Fibroblast of villous mesenchyme (primary cell): Measurements from ENCODE around the gene CFAP46. TPM values are rescaled to one million over a fixed set of nuclear protein-coding genes. Genes with fewer than 3 reads are reported as not detected.

Experiments
- DNase-seq: peaks from one replicate; pipeline ENCODE4 v3.0.0-alpha.2; 2010; ENCODE audit warnings: low read depth
- H3K4me3 ChIP-seq: 2 replicates; pipeline ENCODE4 v1.5.1; 2011; ENCODE audit warnings: low read depth, mild to moderate bottlenecking, low read length
- total RNA-seq: library from RNA; depleted of rRNA; stranded (reverse); fragments of >200 nt; gene quantifications from 2 replicates; pipeline ENCODE4 v1.2.3, GENCODE V29; 2012
- TF ChIP-seq, protein P1 (sequence below): IDR thresholded peaks from 2 replicates; pipeline ENCODE4 v1.5.1; 2012; ENCODE audit warnings: low read depth, mild to moderate bottlenecking, low read length; ENCODE audit not compliant: insufficient read depth

The CFAP46 gene
- total RNA-seq, 1 donor, result under 0.01 TPM

DNA sequence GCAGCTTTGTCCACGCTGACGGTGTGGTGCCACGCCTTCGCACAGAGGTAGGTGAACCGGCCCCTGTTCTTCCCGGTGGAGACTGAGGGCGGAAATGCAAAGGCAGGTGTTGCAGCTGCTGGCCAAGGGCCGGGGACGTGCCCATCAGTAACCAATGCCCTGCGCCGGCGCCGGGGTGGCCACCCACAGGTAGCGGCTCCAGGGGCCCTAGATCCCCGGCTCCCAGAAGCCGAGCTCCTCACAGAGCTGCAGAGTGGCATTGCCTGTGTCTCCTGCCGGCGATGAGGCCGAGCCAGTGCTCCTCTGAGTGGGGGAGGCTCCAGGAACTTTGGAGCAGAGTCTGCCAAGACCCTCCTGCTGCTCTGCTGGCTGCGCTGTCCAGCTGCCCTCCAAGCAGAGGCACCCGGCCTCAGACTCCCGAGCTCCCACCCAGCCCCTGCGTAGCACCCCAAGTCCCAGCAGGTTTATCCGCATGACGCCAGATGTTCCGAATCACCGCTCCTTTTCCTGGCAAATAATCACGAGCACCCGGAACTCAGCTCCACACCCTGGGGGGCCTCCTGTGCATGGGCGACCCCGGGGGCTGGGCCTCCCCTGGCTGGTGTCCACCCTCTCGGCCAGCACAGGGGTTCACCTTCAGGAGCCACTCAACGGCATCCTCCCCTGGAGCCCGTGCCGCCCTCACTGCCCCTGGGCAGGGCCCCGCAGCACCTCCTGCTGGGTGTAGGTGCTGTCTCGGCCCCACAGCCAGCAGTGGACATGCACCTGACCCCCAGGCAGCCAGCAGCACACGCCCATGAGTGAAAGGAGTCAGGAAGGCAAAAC lies 22.1 kb downstream of the CFAP46 start:
- no peak for DNase-seq
- TF ChIP-seq, protein P1, sequence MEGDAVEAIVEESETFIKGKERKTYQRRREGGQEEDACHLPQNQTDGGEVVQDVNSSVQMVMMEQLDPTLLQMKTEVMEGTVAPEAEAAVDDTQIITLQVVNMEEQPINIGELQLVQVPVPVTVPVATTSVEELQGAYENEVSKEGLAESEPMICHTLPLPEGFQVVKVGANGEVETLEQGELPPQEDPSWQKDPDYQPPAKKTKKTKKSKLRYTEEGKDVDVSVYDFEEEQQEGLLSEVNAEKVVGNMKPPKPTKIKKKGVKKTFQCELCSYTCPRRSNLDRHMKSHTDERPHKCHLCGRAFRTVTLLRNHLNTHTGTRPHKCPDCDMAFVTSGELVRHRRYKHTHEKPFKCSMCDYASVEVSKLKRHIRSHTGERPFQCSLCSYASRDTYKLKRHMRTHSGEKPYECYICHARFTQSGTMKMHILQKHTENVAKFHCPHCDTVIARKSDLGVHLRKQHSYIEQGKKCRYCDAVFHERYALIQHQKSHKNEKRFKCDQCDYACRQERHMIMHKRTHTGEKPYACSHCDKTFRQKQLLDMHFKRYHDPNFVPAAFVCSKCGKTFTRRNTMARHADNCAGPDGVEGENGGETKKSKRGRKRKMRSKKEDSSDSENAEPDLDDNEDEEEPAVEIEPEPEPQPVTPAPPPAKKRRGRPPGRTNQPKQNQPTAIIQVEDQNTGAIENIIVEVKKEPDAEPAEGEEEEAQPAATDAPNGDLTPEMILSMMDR, result no peak

DNA sequence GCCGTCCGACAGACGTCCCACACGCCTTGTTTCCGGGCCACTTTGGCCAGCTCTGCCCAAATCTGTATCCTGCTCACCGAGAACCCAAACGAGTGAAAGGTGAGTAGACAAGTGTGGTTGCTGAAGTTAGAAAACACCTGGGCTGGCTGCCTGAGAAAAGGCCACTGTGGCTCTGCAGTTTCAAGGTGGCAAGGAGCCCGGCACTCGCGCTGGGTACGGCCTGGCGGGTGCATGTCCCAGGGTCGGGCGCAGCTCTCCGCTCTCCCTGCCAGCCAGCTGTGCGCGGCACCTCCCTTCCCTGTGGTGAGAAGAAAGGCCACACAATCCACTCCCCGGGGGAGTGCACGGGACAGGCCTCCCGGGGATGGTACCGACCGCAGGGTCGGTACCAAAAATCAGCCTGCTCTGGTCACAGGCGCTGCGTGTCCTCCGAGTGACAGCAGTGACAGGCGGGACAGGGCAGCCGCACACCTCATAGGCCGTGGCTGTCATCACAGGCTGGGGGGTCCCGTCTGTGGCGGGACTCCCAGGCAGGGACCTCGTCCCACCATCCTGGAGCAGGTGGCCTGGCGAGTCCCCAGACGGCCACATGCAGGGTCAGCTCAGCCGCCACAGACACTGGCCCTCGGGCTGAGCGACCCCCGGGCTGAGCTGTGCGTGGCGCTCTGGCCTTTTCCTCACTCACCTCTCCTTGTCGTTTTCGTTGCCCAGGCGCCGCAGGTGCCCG lies 22.8 kb downstream of the CFAP46 start:
- TF ChIP-seq, protein P1, result no peak
- no peak for DNase-seq
- H3K4me3 ChIP-seq, result no peak overlapping the region

More for the DNA sequence above, 22.1 kb downstream of the CFAP46 start:
- H3K4me3 ChIP-seq, result no peak overlapping the region

DNA sequence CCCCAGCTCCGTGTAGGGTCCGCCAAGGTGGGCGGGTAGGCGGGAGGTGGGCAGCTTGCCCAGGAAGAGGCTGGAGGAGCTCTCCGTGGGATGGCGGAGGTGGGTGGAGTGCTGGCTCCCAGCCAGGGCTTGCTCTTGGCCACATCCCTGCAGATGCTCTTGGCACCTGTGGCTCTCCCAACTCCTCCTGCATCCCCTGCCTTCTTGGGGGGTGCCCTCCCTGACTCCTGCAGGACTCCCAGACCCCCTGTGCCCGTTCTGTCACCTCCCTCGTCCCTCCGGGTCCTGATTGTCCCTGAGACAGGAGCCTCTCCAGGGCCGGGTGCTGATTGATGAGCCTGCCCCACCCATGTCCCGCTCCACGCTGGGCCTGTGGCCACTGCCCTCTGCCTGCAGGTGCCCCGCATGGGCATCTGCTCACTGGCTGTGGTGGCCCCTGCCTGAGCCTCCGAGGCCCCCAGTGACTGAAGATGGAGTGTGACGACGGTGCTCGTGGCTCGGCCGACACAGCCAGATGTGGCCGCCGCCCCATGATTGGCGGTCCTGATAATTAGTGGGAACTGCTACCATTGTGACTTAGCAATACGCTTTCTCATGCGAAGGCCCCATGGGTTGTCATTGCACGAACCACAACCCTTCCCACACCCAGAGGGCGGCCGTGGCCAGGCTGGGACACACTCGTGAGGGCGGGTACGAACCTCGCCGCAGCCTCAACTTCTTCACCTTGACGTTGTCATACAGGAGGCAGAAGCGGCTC lies 23.6 kb downstream of the CFAP46 start:
- DNase-seq, result no peak
- TF ChIP-seq, protein P1, result no peak
- H3K4me3 ChIP-seq, result no peak overlapping the region

DNA sequence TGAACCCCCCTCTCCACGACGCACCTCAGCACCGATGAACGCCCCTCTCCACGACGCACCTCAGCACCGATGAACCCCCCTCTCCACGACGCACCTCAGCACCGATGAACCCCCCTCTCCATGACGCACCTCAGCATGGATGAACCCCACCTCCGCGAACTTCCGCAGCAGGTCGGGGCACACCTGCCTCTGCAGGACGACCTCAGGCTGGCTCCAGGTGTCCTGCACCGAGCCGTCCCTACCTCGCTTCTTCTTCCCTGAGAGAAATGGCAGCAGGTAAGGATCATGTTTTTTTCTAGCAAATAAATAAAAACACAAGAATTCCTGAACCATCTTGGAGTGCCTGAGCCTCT lies 24.1 kb downstream of the CFAP46 start:
- no peak overlapping the region for H3K4me3 ChIP-seq
- no peak for DNase-seq
- TF ChIP-seq, protein P1, result no peak

DNA sequence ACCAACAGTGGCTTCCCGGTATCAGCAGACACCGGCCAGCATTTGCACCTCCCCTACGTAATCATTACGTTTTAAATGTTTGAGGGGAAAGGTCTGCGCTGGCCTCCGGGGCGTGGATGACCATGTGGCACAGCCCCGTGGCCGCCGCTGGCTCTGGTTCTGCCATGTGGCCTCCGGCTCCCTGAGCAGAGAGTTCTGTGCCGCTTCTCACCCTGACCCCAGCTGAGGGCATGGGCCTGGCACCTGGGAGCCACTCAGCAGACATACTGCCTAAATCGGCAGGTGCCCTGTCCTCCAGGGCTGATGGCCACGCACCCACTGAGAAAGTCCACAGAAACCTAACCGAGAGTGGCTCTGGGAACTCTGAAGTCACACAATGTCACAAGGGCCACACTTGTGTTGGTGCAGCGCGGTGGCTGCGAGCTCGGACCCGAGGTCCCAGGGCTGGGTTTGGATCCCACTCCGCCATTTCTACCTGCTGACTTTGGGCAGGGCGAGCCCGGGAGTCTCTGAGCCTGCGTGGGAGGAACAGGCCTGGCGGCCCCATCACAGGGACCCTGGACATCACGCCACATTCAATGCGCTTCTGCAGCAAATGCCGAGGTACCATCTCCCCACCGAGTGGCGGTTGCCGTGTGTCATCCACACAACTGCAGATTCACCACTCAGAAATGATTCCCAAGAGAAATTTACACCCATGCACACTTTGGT lies 25.3 kb downstream of the CFAP46 start:
- DNase-seq, result no peak
- TF ChIP-seq, protein P1, result no peak
- H3K4me3 ChIP-seq, result no peak overlapping the region

DNA sequence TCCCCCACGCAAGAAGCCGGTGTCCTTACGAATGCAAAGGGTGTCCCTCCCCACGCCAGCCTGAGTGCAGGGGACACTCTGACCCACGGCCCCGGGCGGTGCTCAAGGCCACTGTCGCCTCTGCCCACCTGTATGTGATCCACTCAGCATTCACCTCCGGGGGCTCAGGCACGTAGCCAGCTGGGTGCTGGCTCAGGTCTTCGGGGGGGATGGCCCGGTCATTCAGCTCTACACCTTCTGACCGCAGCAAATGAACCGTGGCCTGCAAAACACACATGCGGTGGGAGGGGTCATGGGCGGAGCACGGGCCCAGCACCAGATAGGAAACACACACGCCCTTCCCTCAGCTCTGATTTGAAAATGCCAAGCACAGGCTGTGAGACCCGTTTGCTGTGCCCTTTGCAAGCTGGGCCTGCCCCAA lies 25.9 kb downstream of the CFAP46 start:
- TF ChIP-seq, protein P1, result no peak
- no peak for DNase-seq
- no peak overlapping the region for H3K4me3 ChIP-seq
